Panc1 (cell line): ENCODE results near the gene FBN1. TPM values are rescaled to one million over a fixed set of nuclear protein-coding genes. Genes with fewer than 3 reads are reported as not detected.

ENCODE experiments used
- ATAC-seq: fragments of 200-7000 bp; cut with Tn5 transposase; 2 replicates; pipeline ENCODE4 v1.9.1; 2020; ENCODE audit warnings: mild to moderate bottlenecking, moderate library complexity
- BruUV-seq: library from RNA; stranded (reverse); fragments of 400-500 nt; replicated peaks from 2 replicates; lab custom pipeline; 2021; lab: Mats Ljungman, UMichigan
- CTCF ChIA-PET: fragments of 300-600 bp; sonication (Branson Sonifier 250); formaldehyde crosslinking; loops from one replicate; lab custom pipeline; 2022; ENCODE audit warnings: antibody characterized with exemption; lab: Charles Lee
- POLR2A ChIA-PET: fragments of 300-600 bp; sonication (Branson Sonifier 250); formaldehyde crosslinking; loops from one replicate; lab custom pipeline; 2022; ENCODE audit warnings: antibody characterized with exemption; lab: Charles Lee
- DNase-seq: peaks from one replicate; pipeline ENCODE4 v3.0.0-alpha.2; 2010; ENCODE audit warnings: low read depth, low spot score
- H3K27ac ChIP-seq: 2 replicates; pipeline ENCODE4 v1.5.1; 2011; ENCODE audit warnings: mild to moderate bottlenecking, low read length, inconsistent platforms
- H3K27me3 ChIP-seq: fragments of 200-500 bp; sonication (Bioruptor generic); 2 replicates; pipeline ENCODE4 v1.6.0; 2014; ENCODE audit warnings: low read length, inconsistent platforms; ENCODE audit not compliant: control insufficient read depth, insufficient read depth
- H3K36me3 ChIP-seq: fragments of 200-500 bp; sonication (Bioruptor generic); 2 replicates; pipeline ENCODE4 v1.5.1; 2014; ENCODE audit warnings: inconsistent platforms, mild to moderate bottlenecking, low read length, moderate library complexity; ENCODE audit not compliant: control insufficient read depth, insufficient read depth
- H3K4me1 ChIP-seq: 2 replicates; pipeline ENCODE4 v1.5.1; 2011; ENCODE audit warnings: inconsistent platforms, mild to moderate bottlenecking, low read length, moderate library complexity; ENCODE audit not compliant: control insufficient read depth, insufficient read depth
- H3K4me3 ChIP-seq, 2 experiments: 2 replicates each; pipeline ENCODE4 v1.5.1; 2011 to 2012; ENCODE audit warnings: low read depth in 2 of 2, low read length in 2 of 2, mild to moderate bottlenecking in 2 of 2, inconsistent platforms in 1 of 2, moderate library complexity in 1 of 2
- H3K9me3 ChIP-seq: fragments of 200-500 bp; sonication (Bioruptor generic); 2 replicates; pipeline ENCODE4 v1.5.1; 2014; ENCODE audit warnings: low read depth, mild to moderate bottlenecking, inconsistent platforms, low read length, moderate library complexity; ENCODE audit not compliant: control insufficient read depth, insufficient read depth
- POLR2AphosphoS5 ChIP-seq: IDR thresholded peaks from 2 replicates; pipeline ENCODE4 v1.6.1; 2012; ENCODE audit warnings: mild to moderate bottlenecking, low read depth, low read length, moderate library complexity
- SIN3A ChIP-seq: IDR thresholded peaks from 2 replicates; pipeline ENCODE4 v1.6.1; 2012; ENCODE audit warnings: low read depth, mild to moderate bottlenecking, low read length, moderate library complexity, borderline replicate concordance; ENCODE audit not compliant: insufficient read depth
- TCF7L2 ChIP-seq: IDR thresholded peaks from 2 replicates; pipeline ENCODE4 v1.6.1; 2011; ENCODE audit warnings: mild to moderate bottlenecking, low read depth, low read length, inconsistent platforms
- in situ Hi-C: cut with HindIII; loops from 2 replicates; pipeline ENCODE4 v1.10.0; 2016; ENCODE audit warnings: low sequenced_read_pairs, low pct_unique_long_range_greater_than_20kb
- intact Hi-C: fragments of 100-400 bp; cut with micrococcal nuclease; formaldehyde crosslinking; loops from one replicate; pipeline ENCODE4 v1.10.0; 2022; ENCODE audit not compliant: unreplicated experiment
- total RNA-seq: library from RNA; stranded (reverse); gene quantifications from one replicate; pipeline ENCODE4 v1.2.1, GENCODE V29; 2021; ENCODE audit not compliant: unreplicated experiment
- TF ChIP-seq, protein P1 (sequence below): fragments of 450-650 bp; IDR thresholded peaks from 2 replicates; pipeline ENCODE4 v1.5.1; 2017; ENCODE audit warnings: mild to moderate bottlenecking
- TF ChIP-seq, protein P2 (sequence below), 2 experiments: IDR thresholded peaks; 2 replicates each; pipeline ENCODE4 v1.6.1; 2011 to 2012; ENCODE audit warnings: low read depth in 2 of 2, control low read depth in 1 of 2, low read length in 1 of 2, mild to moderate bottlenecking in 1 of 2, moderate library complexity in 1 of 2; ENCODE audit not compliant: insufficient read depth in 1 of 2

The FBN1 gene
- total RNA-seq, 1 experiment from 2014 or later, result 0.46 TPM

DNA sequence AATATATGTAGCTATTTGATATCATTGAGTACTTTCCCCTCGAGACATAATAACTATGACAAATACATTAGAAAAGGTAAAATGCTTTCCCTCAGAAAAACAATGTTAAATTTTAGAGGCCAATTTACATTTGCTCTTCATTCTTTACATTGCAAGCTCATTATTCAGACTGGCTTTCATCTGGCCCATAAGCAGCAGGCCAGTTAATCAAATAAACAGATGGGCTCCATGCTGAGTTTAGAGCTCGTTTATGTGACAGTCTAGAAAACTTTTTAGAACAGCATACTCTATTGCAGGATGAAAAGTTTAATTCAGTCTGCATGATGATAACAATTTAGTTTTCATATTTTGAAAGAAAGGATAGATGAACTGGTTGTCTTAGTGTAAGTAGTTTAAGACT is 163.7 kb downstream of the FBN1 start:
- ATAC-seq, result no peak
- DNase-seq, result no peak
- intact Hi-C loops, result no loop called here
- H3K36me3 ChIP-seq, result no peaks in the 10 kb centered on the region
- no peaks in the 10 kb centered on the region for H3K9me3 ChIP-seq
- no peaks in the 10 kb centered on the region for H3K4me1 ChIP-seq
- CTCF ChIA-PET, result no interaction called here
- no peaks in the 10 kb centered on the region; the same call in 1 of the 2 replicates for H3K27me3 ChIP-seq
- TF ChIP-seq, protein P1, sequence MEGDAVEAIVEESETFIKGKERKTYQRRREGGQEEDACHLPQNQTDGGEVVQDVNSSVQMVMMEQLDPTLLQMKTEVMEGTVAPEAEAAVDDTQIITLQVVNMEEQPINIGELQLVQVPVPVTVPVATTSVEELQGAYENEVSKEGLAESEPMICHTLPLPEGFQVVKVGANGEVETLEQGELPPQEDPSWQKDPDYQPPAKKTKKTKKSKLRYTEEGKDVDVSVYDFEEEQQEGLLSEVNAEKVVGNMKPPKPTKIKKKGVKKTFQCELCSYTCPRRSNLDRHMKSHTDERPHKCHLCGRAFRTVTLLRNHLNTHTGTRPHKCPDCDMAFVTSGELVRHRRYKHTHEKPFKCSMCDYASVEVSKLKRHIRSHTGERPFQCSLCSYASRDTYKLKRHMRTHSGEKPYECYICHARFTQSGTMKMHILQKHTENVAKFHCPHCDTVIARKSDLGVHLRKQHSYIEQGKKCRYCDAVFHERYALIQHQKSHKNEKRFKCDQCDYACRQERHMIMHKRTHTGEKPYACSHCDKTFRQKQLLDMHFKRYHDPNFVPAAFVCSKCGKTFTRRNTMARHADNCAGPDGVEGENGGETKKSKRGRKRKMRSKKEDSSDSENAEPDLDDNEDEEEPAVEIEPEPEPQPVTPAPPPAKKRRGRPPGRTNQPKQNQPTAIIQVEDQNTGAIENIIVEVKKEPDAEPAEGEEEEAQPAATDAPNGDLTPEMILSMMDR, result no peak
- TF ChIP-seq, protein P2, sequence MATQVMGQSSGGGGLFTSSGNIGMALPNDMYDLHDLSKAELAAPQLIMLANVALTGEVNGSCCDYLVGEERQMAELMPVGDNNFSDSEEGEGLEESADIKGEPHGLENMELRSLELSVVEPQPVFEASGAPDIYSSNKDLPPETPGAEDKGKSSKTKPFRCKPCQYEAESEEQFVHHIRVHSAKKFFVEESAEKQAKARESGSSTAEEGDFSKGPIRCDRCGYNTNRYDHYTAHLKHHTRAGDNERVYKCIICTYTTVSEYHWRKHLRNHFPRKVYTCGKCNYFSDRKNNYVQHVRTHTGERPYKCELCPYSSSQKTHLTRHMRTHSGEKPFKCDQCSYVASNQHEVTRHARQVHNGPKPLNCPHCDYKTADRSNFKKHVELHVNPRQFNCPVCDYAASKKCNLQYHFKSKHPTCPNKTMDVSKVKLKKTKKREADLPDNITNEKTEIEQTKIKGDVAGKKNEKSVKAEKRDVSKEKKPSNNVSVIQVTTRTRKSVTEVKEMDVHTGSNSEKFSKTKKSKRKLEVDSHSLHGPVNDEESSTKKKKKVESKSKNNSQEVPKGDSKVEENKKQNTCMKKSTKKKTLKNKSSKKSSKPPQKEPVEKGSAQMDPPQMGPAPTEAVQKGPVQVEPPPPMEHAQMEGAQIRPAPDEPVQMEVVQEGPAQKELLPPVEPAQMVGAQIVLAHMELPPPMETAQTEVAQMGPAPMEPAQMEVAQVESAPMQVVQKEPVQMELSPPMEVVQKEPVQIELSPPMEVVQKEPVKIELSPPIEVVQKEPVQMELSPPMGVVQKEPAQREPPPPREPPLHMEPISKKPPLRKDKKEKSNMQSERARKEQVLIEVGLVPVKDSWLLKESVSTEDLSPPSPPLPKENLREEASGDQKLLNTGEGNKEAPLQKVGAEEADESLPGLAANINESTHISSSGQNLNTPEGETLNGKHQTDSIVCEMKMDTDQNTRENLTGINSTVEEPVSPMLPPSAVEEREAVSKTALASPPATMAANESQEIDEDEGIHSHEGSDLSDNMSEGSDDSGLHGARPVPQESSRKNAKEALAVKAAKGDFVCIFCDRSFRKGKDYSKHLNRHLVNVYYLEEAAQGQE (IDR thresholded peaks at IDR 0.05; ENCODE audit: insufficient read depth in 1 of 2, low read depth in 2 of 2, low read length in 1 of 2), result no peak
- TF ChIP-seq SIN3A (no peak), POLR2AphosphoS5 (no peak), TCF7L2 (no peak)
- in situ Hi-C loops, result no loop called here
- BruUV-seq, result no TSS peak
- no peak overlapping the region for H3K4me3 ChIP-seq
- POLR2A ChIA-PET, result no interaction called here
- no peak overlapping the region for H3K27ac ChIP-seq

DNA sequence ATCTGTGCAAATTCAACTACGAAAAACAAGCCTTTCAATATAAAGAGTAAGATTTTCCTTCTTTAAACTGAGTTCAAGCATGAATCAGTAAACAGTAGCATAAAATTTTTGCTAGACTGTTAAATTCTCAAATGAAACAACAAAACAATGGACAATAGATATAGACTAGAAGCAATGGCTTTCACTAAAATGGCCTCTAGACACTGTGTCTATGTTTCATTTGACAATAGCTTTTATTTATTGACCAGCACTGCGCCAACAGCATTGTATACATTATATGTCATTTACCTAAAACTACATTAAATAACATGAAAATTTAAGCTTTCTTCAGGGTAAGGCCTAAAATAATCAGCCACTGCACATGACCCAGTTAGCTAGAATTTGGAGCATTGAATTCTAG is 165.8 kb downstream of the FBN1 start:
- POLR2A ChIA-PET, result no interaction called here
- Histone ChIP-seq H3K4me1 (no peaks in the 10 kb centered on the region), H3K4me3 (no peak overlapping the region), H3K36me3 (no peaks in the 10 kb centered on the region), H3K27me3 (no peaks in the 10 kb centered on the region; the same call in 1 of the 2 replicates), H3K9me3 (no peaks in the 10 kb centered on the region), H3K27ac (no peak overlapping the region)
- CTCF ChIA-PET, result no interaction called here
- in situ Hi-C loops (no loop called here), intact Hi-C loops (no loop called here)
- DNase-seq (no peak), ATAC-seq (no peak)
- BruUV-seq, result no TSS peak
- no peak for TF ChIP-seq POLR2AphosphoS5
- TF ChIP-seq SIN3A, result no peak
- TF ChIP-seq, protein P2 (IDR thresholded peaks at IDR 0.05; ENCODE audit: insufficient read depth in 1 of 2, low read depth in 2 of 2, low read length in 1 of 2), result no peak
- TF ChIP-seq, protein P1, result no peak
- no peak for TF ChIP-seq TCF7L2
